ENCODE data around the gene LTBP2. TPM values are rescaled to one million over a fixed set of nuclear protein-coding genes. Genes with fewer than 3 reads are reported as not detected.

The LTBP2 gene
- total and polyA plus RNA-seq, 2 of the 8 experiments (the other 6 are each of a cell fraction or from before 2014, with no cell fraction given), result 0.48 to 0.89 TPM

DNA sequence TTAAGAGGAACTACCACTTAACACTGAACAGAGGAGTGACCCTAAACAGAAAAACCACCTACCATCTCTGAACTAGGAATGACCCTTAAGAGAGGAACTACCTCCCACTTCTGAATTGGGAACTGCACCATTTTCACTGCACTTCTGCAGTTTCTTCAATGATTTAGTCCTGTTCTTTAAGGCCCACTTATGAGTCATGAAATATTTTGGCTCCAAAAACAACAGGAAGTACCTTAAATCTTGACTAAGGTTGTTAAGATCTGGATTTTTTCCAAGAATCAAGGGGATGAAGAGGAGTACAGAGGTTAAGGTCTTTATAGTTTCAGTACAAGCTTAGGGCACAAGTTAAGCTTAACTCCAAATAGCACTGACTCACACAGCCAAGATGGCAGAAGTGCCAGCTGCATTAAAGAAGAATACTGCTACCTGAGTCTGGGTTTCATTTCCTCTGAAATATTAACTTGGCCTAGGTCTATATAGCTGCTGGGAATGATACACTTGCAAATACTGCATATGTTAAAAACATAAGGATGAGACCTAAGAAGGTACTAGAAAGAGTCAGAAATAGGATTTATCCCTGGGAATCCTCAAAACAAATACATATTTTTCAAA is 123.1 kb downstream of the LTBP2 start:
- Histone ChIP-seq H3K9ac (replicated peaks in 1 of 4; ENCODE audit: extremely low read depth in 1 of 4, low read depth in 3 of 4, low read length in 3 of 4) (no peak overlapping the region), H3K56ac (replicated peaks; ENCODE audit: insufficient read length, low read depth, low read length) (no peak overlapping the region), H2BK20ac (ENCODE audit: low read length) (no peak overlapping the region), H3K18ac (ENCODE audit: extremely low read depth, low read length) (no peak overlapping the region), H3K36me3 (ENCODE audit: control insufficient read depth in 2 of 4, insufficient read depth in 4 of 4, low read length in 3 of 4) (peaks cover 3 to 20% (median 11%) of the 10 kb centered on the region in 4 experiments; a peak in 6 of 8 replicates), H4K91ac (replicated peaks; ENCODE audit: insufficient read length, low read length) (no peak overlapping the region), H3K27me3 (replicated peaks in 1 of 4; ENCODE audit: control insufficient read depth in 3 of 4, extremely low read depth in 1 of 4, insufficient read depth in 3 of 4, low read length in 3 of 4) (no peaks in the 10 kb centered on the region), H3K4me1 (replicated peaks in 1 of 4; ENCODE audit: control insufficient read depth in 3 of 4, insufficient read depth in 4 of 4, low read length in 3 of 4) (peaks cover 0 to 2% (median 2%) of the 10 kb centered on the region in 4 experiments; a peak in 4 of 7 replicates), H4K20me1 (replicated peaks in 1 of 2; ENCODE audit: control insufficient read depth in 1 of 2, insufficient read depth in 2 of 2, low read length in 2 of 2) (peaks cover 0 to 4% of the 10 kb centered on the region in 2 experiments), H3K79me1 (ENCODE audit: low read depth, low read length) (peaks cover 7% of the 10 kb centered on the region), H2BK12ac (ENCODE audit: low read depth, low read length) (no peak overlapping the region), H3K4ac (replicated peaks; ENCODE audit: insufficient read length, low read depth, low read length) (no peak overlapping the region), H3K79me2 (ENCODE audit: control insufficient read depth in 1 of 2, insufficient read depth in 2 of 2, low read length in 2 of 2) (peaks cover 0 to 45% of the 10 kb centered on the region in 2 experiments; a peak in 3 of 4 replicates), H3K27ac (ENCODE audit: low read depth, low read length) (no peak overlapping the region), H2AFZ (ENCODE audit: low read length) (no peak overlapping the region), H3K9me3 (ENCODE audit: insufficient read depth in 2 of 2, low read depth in 1 of 2, low read length in 1 of 2) (no peaks in the 10 kb centered on the region), H4K5ac (ENCODE audit: insufficient read length, low read depth, low read length) (no peak overlapping the region), H2BK5ac (ENCODE audit: low read depth, low read length) (no peak overlapping the region), H4K8ac (ENCODE audit: extremely low read depth, insufficient read depth, low read length) (no peak overlapping the region), H2BK120ac (replicated peaks; ENCODE audit: low read depth, low read length) (no peak overlapping the region), H2BK15ac (ENCODE audit: low read length) (no peak overlapping the region), H3K23ac (ENCODE audit: insufficient read length) (no peak overlapping the region), H2AK5ac (ENCODE audit: low read depth, low read length) (no peak overlapping the region), H3K4me2 (ENCODE audit: insufficient read depth in 1 of 2, low read depth in 2 of 2, low read length in 2 of 2) (no peak overlapping the region), H3K23me2 (ENCODE audit: low read depth, low read length) (peaks cover 8% of the 10 kb centered on the region), H3K4me3 (ENCODE audit: extremely low read depth in 1 of 4, insufficient read depth in 2 of 4, low read depth in 3 of 4, low read length in 4 of 4) (no peak overlapping the region), H3K14ac (ENCODE audit: insufficient read length) (no peak overlapping the region)
- ChIA-PET POLR2A (ENCODE audit: partially characterized antibody) (no interaction called here), CTCF (ENCODE audit: partially characterized antibody) (interaction anchor here (0.7 kb wide), 1 partner anchor 120 kb away, joined by 3 read pairs; no protein-coding TSS in a partner anchor)
- DNase-seq (ENCODE audit: low read depth in 1 of 2, low spot score in 2 of 2), result no peak
- TF ChIP-seq HDAC2 (IDR thresholded peaks at IDR 0.05; ENCODE audit: borderline replicate concordance in 1 of 2, low read depth in 2 of 2, low read length in 2 of 2) (no peak), NANOG (IDR thresholded peaks at IDR 0.05; ENCODE audit: insufficient read depth, low read depth, low read length, poor library complexity, severe bottlenecking) (no peak), SP2 (IDR thresholded peaks at IDR 0.05; ENCODE audit: low read length) (no peak), CEBPB (IDR thresholded peaks at IDR 0.05; ENCODE audit: low read depth, low read length) (no peak), TAF7 (optimal IDR thresholded peaks at IDR 0.05; ENCODE audit: borderline replicate concordance, low read depth, low read length) (no peak), MAFK (IDR thresholded peaks at IDR 0.05; ENCODE audit: low read depth, low read length) (no peak), RNF2 (IDR thresholded peaks at IDR 0.05; ENCODE audit: borderline replicate concordance, low read depth, low read length, missing control alignments, poor library complexity, severe bottlenecking) (no peak), SUZ12 (IDR thresholded peaks at IDR 0.05; ENCODE audit: low read length) (no peak)
- TF ChIP-seq, protein P1, sequence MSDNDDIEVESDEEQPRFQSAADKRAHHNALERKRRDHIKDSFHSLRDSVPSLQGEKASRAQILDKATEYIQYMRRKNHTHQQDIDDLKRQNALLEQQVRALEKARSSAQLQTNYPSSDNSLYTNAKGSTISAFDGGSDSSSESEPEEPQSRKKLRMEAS (IDR thresholded peaks at IDR 0.05), result no peak
- no peak for FAIRE-seq

All from H1 (cell line).